PC-3 (cell line): ENCODE measurements around the gene STAT6.

Experiments
- EZH2 ChIP-seq: fragments of 300-600 bp; sonication (generic); IDR thresholded peaks from one replicate; pipeline ENCODE4 v1.6.1; 2017; ENCODE audit warnings: antibody characterized with exemption, mild to moderate bottlenecking, low read length; ENCODE audit not compliant: unreplicated experiment
- EZH2phosphoT487 ChIP-seq: fragments of 300-600 bp; sonication (generic); IDR thresholded peaks from 2 replicates; pipeline ENCODE4 v1.6.1; 2018; ENCODE audit warnings: mild to moderate bottlenecking, antibody characterized with exemption, low read length, borderline replicate concordance
- TF ChIP-seq, protein P1 (sequence below): fragments of 300-600 bp; sonication (generic); conservative IDR thresholded peaks from 2 replicates; pipeline ENCODE4 v1.5.1; 2017; ENCODE audit warnings: antibody characterized with exemption, low read depth, mild to moderate bottlenecking, low read length

DNA sequence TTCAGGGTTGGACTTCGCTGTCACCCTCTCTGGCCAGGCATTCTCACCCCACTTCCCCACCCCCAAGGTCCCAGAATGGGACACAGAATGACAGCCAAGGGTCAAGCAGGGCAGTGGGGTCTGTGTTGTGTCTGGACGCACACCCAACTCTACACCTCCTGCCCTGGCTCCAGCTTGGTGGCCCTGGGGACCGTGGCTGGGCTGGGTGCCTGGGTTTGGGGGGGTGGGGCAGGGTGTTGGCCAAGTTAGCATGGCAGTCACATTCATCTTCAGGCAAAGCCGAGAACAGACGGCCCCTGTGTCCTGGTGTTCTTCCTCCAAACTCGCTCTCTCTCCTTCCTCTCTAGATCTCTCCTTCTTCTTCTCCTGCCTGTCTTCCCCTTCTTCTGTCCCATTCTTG lies 22.8 kb upstream of the STAT6 start:
- TF ChIP-seq EZH2, result no peak
- TF ChIP-seq, protein P1, sequence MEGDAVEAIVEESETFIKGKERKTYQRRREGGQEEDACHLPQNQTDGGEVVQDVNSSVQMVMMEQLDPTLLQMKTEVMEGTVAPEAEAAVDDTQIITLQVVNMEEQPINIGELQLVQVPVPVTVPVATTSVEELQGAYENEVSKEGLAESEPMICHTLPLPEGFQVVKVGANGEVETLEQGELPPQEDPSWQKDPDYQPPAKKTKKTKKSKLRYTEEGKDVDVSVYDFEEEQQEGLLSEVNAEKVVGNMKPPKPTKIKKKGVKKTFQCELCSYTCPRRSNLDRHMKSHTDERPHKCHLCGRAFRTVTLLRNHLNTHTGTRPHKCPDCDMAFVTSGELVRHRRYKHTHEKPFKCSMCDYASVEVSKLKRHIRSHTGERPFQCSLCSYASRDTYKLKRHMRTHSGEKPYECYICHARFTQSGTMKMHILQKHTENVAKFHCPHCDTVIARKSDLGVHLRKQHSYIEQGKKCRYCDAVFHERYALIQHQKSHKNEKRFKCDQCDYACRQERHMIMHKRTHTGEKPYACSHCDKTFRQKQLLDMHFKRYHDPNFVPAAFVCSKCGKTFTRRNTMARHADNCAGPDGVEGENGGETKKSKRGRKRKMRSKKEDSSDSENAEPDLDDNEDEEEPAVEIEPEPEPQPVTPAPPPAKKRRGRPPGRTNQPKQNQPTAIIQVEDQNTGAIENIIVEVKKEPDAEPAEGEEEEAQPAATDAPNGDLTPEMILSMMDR, result no peak
- no peak for TF ChIP-seq EZH2phosphoT487
